ENCODE measurements around the gene UCHL5. TPM values are rescaled to one million over a fixed set of nuclear protein-coding genes. Genes with fewer than 3 reads are reported as not detected.

UCHL5 gene
- total RNA-seq, 1 experiment from 2014 or later, result 94.4 TPM

GRCh38 chr1:192973988-192974387, 85.2 kb downstream of the UCHL5 start:
- ChIA-PET CTCF (interaction anchor here (0.6 to 1.7 kb wide), 11 partner anchors 9 to 169 kb away, joined by 3 to 10 read pairs (median 3); no protein-coding TSS in a partner anchor), POLR2A (interaction anchor here (0.9 to 2.6 kb wide), 10 partner anchors 9 to 488 kb away, joined by 3 to 17 read pairs (median 6); partner anchors contain the start of gene RGS2)
- no TSS peak for BruUV-seq (replicated peaks)
- no peak overlapping the region for H3K4me3 Mint-ChIP-seq (ENCODE audit: unreplicated experiment)
- H3K36me3 Mint-ChIP-seq (ENCODE audit: insufficient read depth, unreplicated experiment), result peaks cover 5% of the 10 kb centered on the region
- intact Hi-C loops (cut with micrococcal nuclease), result no loop called here
- H3K27me3 Mint-ChIP-seq (ENCODE audit: insufficient read depth, unreplicated experiment), result no peaks in the 10 kb centered on the region
- H3K9me3 Mint-ChIP-seq (ENCODE audit: unreplicated experiment), result no peaks in the 10 kb centered on the region
- DNase-seq (ENCODE audit: unreplicated experiment), result no peak
- no peak for TF ChIP-seq CTCF (IDR thresholded peaks at IDR 0.05; ENCODE audit: unreplicated experiment)
- H3K4me1 Mint-ChIP-seq (ENCODE audit: insufficient read depth, unreplicated experiment), result peaks cover 21% of the 10 kb centered on the region
- H3K27ac Mint-ChIP-seq (ENCODE audit: low read depth, unreplicated experiment), result no peak overlapping the region

- intact Hi-C loops (cut with micrococcal nuclease), result no loop called here
- no peak for TF ChIP-seq CTCF (IDR thresholded peaks at IDR 0.05; ENCODE audit: unreplicated experiment)
- Mint-ChIP-seq H3K4me1 (ENCODE audit: insufficient read depth, unreplicated experiment) (peaks cover 21% of the 10 kb centered on the region), H3K27ac (ENCODE audit: low read depth, unreplicated experiment) (no peak overlapping the region), H3K27me3 (ENCODE audit: insufficient read depth, unreplicated experiment) (no peaks in the 10 kb centered on the region), H3K9me3 (ENCODE audit: unreplicated experiment) (no peaks in the 10 kb centered on the region), H3K4me3 (ENCODE audit: unreplicated experiment) (no peak overlapping the region), H3K36me3 (ENCODE audit: insufficient read depth, unreplicated experiment) (peaks cover 5% of the 10 kb centered on the region)
- no peak for DNase-seq (ENCODE audit: unreplicated experiment)
- no TSS peak for BruUV-seq (replicated peaks)
- POLR2A ChIA-PET, result interaction anchor here (0.7 to 2.6 kb wide), 7 partner anchors 10 to 165 kb away, joined by 3 to 17 read pairs (median 7); partner anchors contain the start of gene RGS2
- CTCF ChIA-PET, result interaction anchor here (1.5 to 1.7 kb wide), 3 partner anchors 9 to 163 kb away, joined by 3 to 10 read pairs (median 5); no protein-coding TSS in a partner anchor
Measured at GRCh38 chr1:192973202-192973601, 86.0 kb downstream of the UCHL5 start.

- ChIA-PET CTCF (no interaction called here), POLR2A (interaction anchor here (0.6 to 1.7 kb wide), 2 partner anchors 10 to 96 kb away, joined by 3 to 7 read pairs; no protein-coding TSS in a partner anchor)
- intact Hi-C loops (cut with micrococcal nuclease), result no loop called here
- H3K36me3 Mint-ChIP-seq (ENCODE audit: insufficient read depth, unreplicated experiment), result peaks cover 5% of the 10 kb centered on the region
- H3K4me3 Mint-ChIP-seq (ENCODE audit: unreplicated experiment), result no peak overlapping the region
- TF ChIP-seq CTCF (IDR thresholded peaks at IDR 0.05; ENCODE audit: unreplicated experiment), result no peak
- H3K27ac Mint-ChIP-seq (ENCODE audit: low read depth, unreplicated experiment), result peak overlapping the region; percentile 28
- no peaks in the 10 kb centered on the region for H3K27me3 Mint-ChIP-seq (ENCODE audit: insufficient read depth, unreplicated experiment)
- H3K9me3 Mint-ChIP-seq (ENCODE audit: unreplicated experiment), result peaks cover 13% of the 10 kb centered on the region
- H3K4me1 Mint-ChIP-seq (ENCODE audit: insufficient read depth, unreplicated experiment), result peaks cover 21% of the 10 kb centered on the region
- BruUV-seq (replicated peaks), result no TSS peak
- DNase-seq (ENCODE audit: unreplicated experiment), result peak; percentile 26
Measured at GRCh38 chr1:192969091-192969490, 90.1 kb downstream of the UCHL5 start.

GRCh38 chr1:192968323-192968722, 90.8 kb downstream of the UCHL5 start:
- DNase-seq (ENCODE audit: unreplicated experiment), result no peak
- Mint-ChIP-seq H3K4me3 (ENCODE audit: unreplicated experiment) (no peak overlapping the region), H3K27ac (ENCODE audit: low read depth, unreplicated experiment) (peak overlapping the region; percentile 28), H3K36me3 (ENCODE audit: insufficient read depth, unreplicated experiment) (peaks cover 5% of the 10 kb centered on the region), H3K27me3 (ENCODE audit: insufficient read depth, unreplicated experiment) (no peaks in the 10 kb centered on the region), H3K9me3 (ENCODE audit: unreplicated experiment) (peaks cover 13% of the 10 kb centered on the region), H3K4me1 (ENCODE audit: insufficient read depth, unreplicated experiment) (peaks cover 22% of the 10 kb centered on the region)
- TF ChIP-seq CTCF (IDR thresholded peaks at IDR 0.05; ENCODE audit: unreplicated experiment), result no peak
- intact Hi-C loops (cut with micrococcal nuclease), result no loop called here
- ChIA-PET POLR2A (interaction anchor here (0.6 to 1.7 kb wide), 4 partner anchors 9 to 97 kb away, joined by 3 to 7 read pairs (median 5); no protein-coding TSS in a partner anchor), CTCF (interaction anchor here (0.6 to 0.7 kb wide), 2 partner anchors 16 to 125 kb away, joined by 3 read pairs; no protein-coding TSS in a partner anchor)
- BruUV-seq (replicated peaks), result no TSS peak

Data from MCF 10A (cell line).